Osteocyte (in vitro differentiated cells): Measurements from ENCODE around the gene OPA3. TPM values are rescaled to one million over a fixed set of nuclear protein-coding genes. Genes with fewer than 3 reads are reported as not detected.
A peak's percentile ranks its signal among the peaks of the same experiment; 100 is the strongest.
"Not testable (repeated sequence)": the region's sequence is repeated elsewhere in the genome, so short reads cannot be mapped to it uniquely, and the experiment has no call there.

Experiments used
- DNase-seq: peaks from one replicate; pipeline ENCODE4 v3.0.0; 2021; ENCODE audit warnings: mixed read lengths; ENCODE audit not compliant: unreplicated experiment; ENCODE audit errors: extremely low spot score
- H3K27ac Mint-ChIP-seq: one replicate; pipeline ENCODE4 v1.8.0; 2021; ENCODE audit warnings: mild to moderate bottlenecking, mixed read lengths; ENCODE audit not compliant: unreplicated experiment
- H3K27me3 Mint-ChIP-seq: one replicate; pipeline ENCODE4 v1.8.0; 2021; ENCODE audit warnings: mixed read lengths; ENCODE audit not compliant: unreplicated experiment
- H3K36me3 Mint-ChIP-seq: one replicate; pipeline ENCODE4 v1.8.0; 2021; ENCODE audit warnings: mixed read lengths; ENCODE audit not compliant: unreplicated experiment
- H3K4me1 Mint-ChIP-seq: one replicate; pipeline ENCODE4 v1.8.0; 2021; ENCODE audit warnings: mixed read lengths; ENCODE audit not compliant: unreplicated experiment
- H3K4me3 Mint-ChIP-seq: one replicate; pipeline ENCODE4 v1.8.0; 2021; ENCODE audit warnings: mild to moderate bottlenecking, moderate library complexity, mixed read lengths; ENCODE audit not compliant: unreplicated experiment
- H3K9me3 Mint-ChIP-seq: one replicate; pipeline ENCODE4 v1.8.0; 2021; ENCODE audit warnings: mixed read lengths; ENCODE audit not compliant: unreplicated experiment
- CTCF ChIP-seq: fragments of 200-600 bp; sonication (generic); IDR thresholded peaks from 2 replicates; pipeline ENCODE4 v1.5.0; 2021; ENCODE audit warnings: antibody characterized with exemption, mild to moderate bottlenecking, moderate library complexity
- long read RNA-seq: library from polyadenylated mRNA; unstranded; transcript quantifications from one replicate; pipeline ENCODE4 v2.0.0, GENCODE V29; 2021
- total RNA-seq: library from RNA; stranded (reverse); gene quantifications from 2 replicates; pipeline ENCODE4 v1.2.1, GENCODE V29; 2021

The OPA3 gene
- total RNA-seq: 16.8 and 18.0 TPM in 2 replicates
- long read RNA-seq, full-length matches to known transcripts: 20 of 27 reads
- long read RNA-seq, partial matches to known transcripts: 0 of 27 reads
- long read RNA-seq, other reads (novel, unspliced or antisense): 7 of 27 reads

- peak; percentile 99 for DNase-seq
- no peaks in the 10 kb centered on the region for H3K9me3 Mint-ChIP-seq
- H3K27me3 Mint-ChIP-seq: no peaks in the 10 kb centered on the region
- H3K4me3 Mint-ChIP-seq: peak within 1 kb of the TSS; percentile 91
- H3K4me1 Mint-ChIP-seq: peaks cover 28% of the 10 kb centered on the region
- TF ChIP-seq CTCF: peak; percentile 37
- H3K36me3 Mint-ChIP-seq: peaks cover 2% of the 10 kb centered on the region
- peak within 1 kb of the TSS; percentile 99 for H3K27ac Mint-ChIP-seq
These were observed at the start of gene OPA3 for GRCh38 chr19:45584332-45585157. TSS of gene OPA3 (minus strand) at chr19:45584802. CDS start at chr19:45584764, 38 bp downstream.

- Mint-ChIP-seq H3K9me3 (no peaks in the 10 kb centered on the region), H3K27ac (peak overlapping the region; percentile 90), H3K27me3 (no peaks in the 10 kb centered on the region), H3K36me3 (peaks cover 8% of the 10 kb centered on the region), H3K4me1 (peaks cover 12% of the 10 kb centered on the region), H3K4me3 (no peak overlapping the region)
- peak; percentile 91 for DNase-seq
- TF ChIP-seq CTCF: no peak
These were observed 48.0 kb upstream of the OPA3 start for GRCh38 chr19:45632468-45633196.

- Mint-ChIP-seq H3K9me3 (no peaks in the 10 kb centered on the region), H3K36me3 (peaks cover 15% of the 10 kb centered on the region), H3K27ac (peak overlapping the region; percentile 60), H3K4me1 (peaks cover 12% of the 10 kb centered on the region), H3K27me3 (no peaks in the 10 kb centered on the region), H3K4me3 (no peak overlapping the region)
- DNase-seq: no peak
- TF ChIP-seq CTCF: no peak
These were observed 45.9 kb upstream of the OPA3 start for GRCh38 chr19:45630463-45630862.

- no peaks in the 10 kb centered on the region for H3K9me3 Mint-ChIP-seq
- H3K36me3 Mint-ChIP-seq: peaks cover 17% of the 10 kb centered on the region
- no peak for TF ChIP-seq CTCF
- H3K4me1 Mint-ChIP-seq: peaks cover 12% of the 10 kb centered on the region
- peak overlapping the region; percentile 18 for H3K27ac Mint-ChIP-seq
- no peak for DNase-seq
- H3K4me3 Mint-ChIP-seq: no peak overlapping the region
- H3K27me3 Mint-ChIP-seq: no peaks in the 10 kb centered on the region
These were observed 45.1 kb upstream of the OPA3 start for GRCh38 chr19:45629704-45630103.

- H3K4me1 Mint-ChIP-seq: peaks cover 12% of the 10 kb centered on the region
- H3K36me3 Mint-ChIP-seq: peaks cover 22% of the 10 kb centered on the region
- H3K9me3 Mint-ChIP-seq: not testable (repeated sequence)
These were observed 43.6 kb upstream of the OPA3 start for GRCh38 chr19:45628219-45628618.

More at GRCh38 chr19:45628219-45628618, 43.6 kb upstream of the OPA3 start:
- H3K27ac Mint-ChIP-seq, H3K4me3 Mint-ChIP-seq, H3K27me3 Mint-ChIP-seq, DNase-seq: not testable (repeated sequence)
